DND-41 (cell line): ENCODE results near the gene COL15A1.

Experiments
- ATAC-seq: fragments of 200-7000 bp; cut with Tn5 transposase; 3 replicates; pipeline ENCODE4 v1.9.1; 2021; ENCODE audit warnings: low read depth; ENCODE audit not compliant: insufficient read depth
- DNase-seq: peaks from one replicate; pipeline ENCODE4 v3.0.0-alpha.2; 2020
- H2AFZ ChIP-seq: 2 replicates; pipeline ENCODE4 v1.6.0; 2012; ENCODE audit warnings: low read depth, low read length
- H3K27ac ChIP-seq: 2 replicates; pipeline ENCODE4 v1.5.1; 2012; ENCODE audit warnings: low read length, inconsistent platforms
- H3K27me3 ChIP-seq: fragments of 200-600 bp; sonication (generic); 2 replicates; pipeline ENCODE4 v1.6.0; 2012; ENCODE audit warnings: low read length, mild to moderate bottlenecking, inconsistent platforms; ENCODE audit not compliant: insufficient read depth, poor library complexity
- H3K36me3 ChIP-seq: 2 replicates; pipeline ENCODE4 v1.5.1; 2012; ENCODE audit warnings: low read length, inconsistent platforms; ENCODE audit not compliant: insufficient read depth
- H3K4me1 ChIP-seq: 2 replicates; pipeline ENCODE4 v1.5.1; 2012; ENCODE audit warnings: mild to moderate bottlenecking, low read length; ENCODE audit not compliant: insufficient read depth
- H3K4me2 ChIP-seq: 2 replicates; pipeline ENCODE4 v1.6.0; 2012; ENCODE audit warnings: mild to moderate bottlenecking, moderate library complexity, low read length, inconsistent platforms; ENCODE audit not compliant: insufficient read depth
- H3K4me3 ChIP-seq, 2 experiments: fragments of 200-600 bp in 1 of 2; shearing (Covaris generic) in 1 of 2; 2 replicates each; pipeline ENCODE4 v1.5.1; 2012 to 2016; ENCODE audit warnings: inconsistent platforms in 2 of 2, low read length in 2 of 2, mild to moderate bottlenecking in 2 of 2, low read depth in 1 of 2, moderate library complexity in 1 of 2
- H3K79me2 ChIP-seq: 2 replicates; pipeline ENCODE4 v1.6.0; 2012; ENCODE audit warnings: low read length, inconsistent platforms; ENCODE audit not compliant: insufficient read depth
- H3K9ac ChIP-seq: 2 replicates; pipeline ENCODE4 v1.6.0; 2012; ENCODE audit warnings: low read depth, mild to moderate bottlenecking, inconsistent platforms, low read length, moderate library complexity
- H3K9me3 ChIP-seq: 2 replicates; pipeline ENCODE4 v1.5.1; 2012; ENCODE audit warnings: low read length, moderate library complexity, mild to moderate bottlenecking, inconsistent platforms; ENCODE audit not compliant: insufficient read depth, severe bottlenecking
- H4K20me1 ChIP-seq: 2 replicates; pipeline ENCODE4 v1.6.0; 2012; ENCODE audit warnings: low read length; ENCODE audit not compliant: insufficient read depth
- EZH2 ChIP-seq: IDR thresholded peaks from 3 replicates; pipeline ENCODE4 v1.6.1; 2012; ENCODE audit warnings: borderline replicate concordance, low read depth, mild to moderate bottlenecking, moderate library complexity, low read length, inconsistent platforms; ENCODE audit not compliant: severe bottlenecking
- TF ChIP-seq, protein P1 (sequence below): IDR thresholded peaks from 2 replicates; pipeline ENCODE4 v1.5.1; 2012; ENCODE audit warnings: borderline replicate concordance, low read length, moderate library complexity, mild to moderate bottlenecking; ENCODE audit not compliant: poor library complexity, severe bottlenecking; ENCODE audit errors: extremely low read depth

The COL15A1 gene

DNA sequence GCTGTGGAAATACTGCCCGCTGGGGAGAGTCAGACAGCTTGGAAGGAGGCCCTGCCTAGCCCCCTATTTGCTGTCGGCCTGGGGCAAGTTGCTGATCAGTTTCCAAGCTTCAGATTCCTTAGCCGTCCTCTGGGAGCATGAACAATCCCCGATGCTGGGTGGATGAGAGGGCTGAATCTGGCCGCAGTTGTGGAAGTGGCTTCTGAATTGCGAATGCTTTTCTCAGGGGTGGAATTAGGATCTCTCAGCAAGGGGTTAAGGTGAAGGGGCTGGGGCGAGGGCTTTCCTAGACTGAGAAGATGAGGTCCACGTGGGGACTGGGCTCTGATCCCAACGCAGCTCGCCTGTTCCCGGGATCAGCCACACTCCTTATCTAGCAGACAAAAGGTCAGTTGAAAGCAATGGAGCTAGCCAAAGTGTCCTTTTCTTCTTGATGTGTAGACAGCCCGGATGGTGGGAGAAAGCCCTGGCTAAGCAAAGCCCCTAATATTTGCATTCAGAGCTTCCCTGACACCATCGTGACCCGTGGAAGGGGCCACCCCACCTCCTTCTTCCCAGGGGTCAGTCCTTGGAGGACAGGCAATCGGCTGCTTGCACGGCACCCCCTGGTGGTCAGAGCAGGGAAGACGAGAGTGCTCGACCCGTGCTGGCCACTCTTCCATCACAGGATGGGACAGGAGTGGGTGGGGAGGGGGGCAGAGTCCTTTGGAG, 54.9 kb downstream of the COL15A1 start:
- Histone ChIP-seq H3K36me3 (no peaks in the 10 kb centered on the region), H4K20me1 (no peaks in the 10 kb centered on the region), H3K9ac (no peak overlapping the region), H3K27ac (no peak overlapping the region), H3K4me2 (no peak overlapping the region), H3K27me3 (peaks cover 4% of the 10 kb centered on the region), H2AFZ (no peak overlapping the region), H3K4me3 (no peak overlapping the region), H3K9me3 (no peaks in the 10 kb centered on the region), H3K4me1 (no peaks in the 10 kb centered on the region), H3K79me2 (no peaks in the 10 kb centered on the region)
- no peak for TF ChIP-seq EZH2
- TF ChIP-seq, protein P1, sequence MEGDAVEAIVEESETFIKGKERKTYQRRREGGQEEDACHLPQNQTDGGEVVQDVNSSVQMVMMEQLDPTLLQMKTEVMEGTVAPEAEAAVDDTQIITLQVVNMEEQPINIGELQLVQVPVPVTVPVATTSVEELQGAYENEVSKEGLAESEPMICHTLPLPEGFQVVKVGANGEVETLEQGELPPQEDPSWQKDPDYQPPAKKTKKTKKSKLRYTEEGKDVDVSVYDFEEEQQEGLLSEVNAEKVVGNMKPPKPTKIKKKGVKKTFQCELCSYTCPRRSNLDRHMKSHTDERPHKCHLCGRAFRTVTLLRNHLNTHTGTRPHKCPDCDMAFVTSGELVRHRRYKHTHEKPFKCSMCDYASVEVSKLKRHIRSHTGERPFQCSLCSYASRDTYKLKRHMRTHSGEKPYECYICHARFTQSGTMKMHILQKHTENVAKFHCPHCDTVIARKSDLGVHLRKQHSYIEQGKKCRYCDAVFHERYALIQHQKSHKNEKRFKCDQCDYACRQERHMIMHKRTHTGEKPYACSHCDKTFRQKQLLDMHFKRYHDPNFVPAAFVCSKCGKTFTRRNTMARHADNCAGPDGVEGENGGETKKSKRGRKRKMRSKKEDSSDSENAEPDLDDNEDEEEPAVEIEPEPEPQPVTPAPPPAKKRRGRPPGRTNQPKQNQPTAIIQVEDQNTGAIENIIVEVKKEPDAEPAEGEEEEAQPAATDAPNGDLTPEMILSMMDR = peak; percentile 75
- ATAC-seq (peak; percentile 60), DNase-seq (peak; percentile 41)

DNA sequence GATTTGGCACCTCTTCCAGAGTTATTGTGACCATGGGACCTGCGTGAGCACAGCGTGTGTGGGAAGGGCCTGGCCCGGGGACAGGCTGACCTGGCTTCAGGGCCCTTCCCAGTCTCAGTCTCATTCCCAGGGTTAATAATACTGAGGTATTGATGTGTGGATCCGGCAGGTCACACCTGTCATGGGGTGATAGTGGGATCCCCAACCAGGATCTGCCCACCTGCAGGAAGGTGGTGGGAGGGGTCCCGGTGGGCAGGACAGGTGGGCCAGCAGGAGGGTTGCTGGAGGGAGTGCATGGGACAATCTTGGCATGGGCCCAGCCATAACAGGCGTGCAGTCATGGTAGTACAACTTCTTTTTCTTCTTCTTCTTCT, 55.4 kb downstream of the COL15A1 start:
- H3K4me3 ChIP-seq = no peak overlapping the region
- ATAC-seq = no peak
- no peaks in the 10 kb centered on the region for H3K79me2 ChIP-seq

DNA sequence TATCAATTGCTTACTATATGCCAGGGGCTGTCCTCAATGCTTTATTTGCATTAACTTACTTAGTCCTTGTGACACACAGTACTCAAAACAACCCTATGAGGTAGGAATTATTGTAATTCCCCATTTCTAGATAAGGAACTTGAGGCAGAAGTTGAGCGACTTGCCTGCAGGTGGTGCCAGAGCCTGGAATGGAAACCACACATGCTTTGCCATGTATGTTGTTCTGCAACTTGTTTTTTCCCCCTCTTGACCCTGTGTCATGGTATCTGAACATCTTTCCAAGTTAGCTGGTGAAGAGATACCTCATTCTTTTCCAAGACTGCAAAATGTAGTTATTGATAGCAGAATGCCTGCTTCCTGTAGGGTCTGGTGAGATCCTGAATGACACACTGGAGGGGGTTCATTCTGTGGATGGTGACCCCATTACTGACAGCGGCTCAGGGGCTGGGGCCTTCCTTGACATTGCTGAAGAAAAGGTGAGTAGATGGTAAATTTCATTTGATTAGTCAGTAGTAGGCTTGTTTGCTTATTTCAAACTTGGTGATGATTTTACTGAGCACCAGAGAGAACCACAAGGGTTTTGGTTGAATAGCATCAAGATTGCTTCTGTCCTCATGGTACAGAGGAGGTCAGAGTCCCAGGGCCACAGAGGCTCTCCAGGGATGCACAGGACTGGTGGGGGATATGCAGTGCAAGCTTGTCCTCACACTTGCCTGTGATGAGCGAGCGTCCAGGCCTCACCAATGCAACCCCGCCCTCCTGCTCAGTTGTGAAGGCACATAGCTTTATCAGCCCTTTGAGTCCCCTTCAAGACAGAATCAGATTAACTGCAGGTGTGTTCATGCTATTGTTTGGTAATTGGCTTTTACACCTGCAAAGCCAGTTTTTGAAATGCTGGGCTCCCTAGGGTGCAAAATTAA, 57.0 kb downstream of the COL15A1 start:
- H3K9me3 ChIP-seq = no peaks in the 10 kb centered on the region
- DNase-seq = peak; percentile 67

More for the DNA sequence above, 55.4 kb downstream of the COL15A1 start:
- Histone ChIP-seq H3K36me3 (no peaks in the 10 kb centered on the region), H3K4me1 (no peaks in the 10 kb centered on the region), H3K27me3 (peaks cover 4% of the 10 kb centered on the region), H2AFZ (no peak overlapping the region), H3K9me3 (no peaks in the 10 kb centered on the region), H4K20me1 (no peaks in the 10 kb centered on the region), H3K27ac (no peak overlapping the region), H3K4me2 (no peak overlapping the region), H3K9ac (no peak overlapping the region)
- no peak for DNase-seq
- no peak for TF ChIP-seq EZH2
- TF ChIP-seq, protein P1 = no peak

More for the DNA sequence above, 57.0 kb downstream of the COL15A1 start:
- peaks cover 2% of the 10 kb centered on the region for H3K27me3 ChIP-seq
- no peaks in the 10 kb centered on the region for H4K20me1 ChIP-seq
- no peaks in the 10 kb centered on the region for H3K79me2 ChIP-seq
- ATAC-seq = peak; percentile 74
- no peaks in the 10 kb centered on the region for H3K4me1 ChIP-seq
- no peak overlapping the region for H3K4me2 ChIP-seq
- no peak overlapping the region for H3K9ac ChIP-seq
- H3K27ac ChIP-seq = no peak overlapping the region
- H3K36me3 ChIP-seq = no peaks in the 10 kb centered on the region
- H2AFZ ChIP-seq = no peak overlapping the region
- TF ChIP-seq, protein P1 = peak; percentile 76
- no peak for TF ChIP-seq EZH2
- no peak overlapping the region for H3K4me3 ChIP-seq
